Measurements from ENCODE around the gene MARCHF9.

The MARCHF9 gene

DNA sequence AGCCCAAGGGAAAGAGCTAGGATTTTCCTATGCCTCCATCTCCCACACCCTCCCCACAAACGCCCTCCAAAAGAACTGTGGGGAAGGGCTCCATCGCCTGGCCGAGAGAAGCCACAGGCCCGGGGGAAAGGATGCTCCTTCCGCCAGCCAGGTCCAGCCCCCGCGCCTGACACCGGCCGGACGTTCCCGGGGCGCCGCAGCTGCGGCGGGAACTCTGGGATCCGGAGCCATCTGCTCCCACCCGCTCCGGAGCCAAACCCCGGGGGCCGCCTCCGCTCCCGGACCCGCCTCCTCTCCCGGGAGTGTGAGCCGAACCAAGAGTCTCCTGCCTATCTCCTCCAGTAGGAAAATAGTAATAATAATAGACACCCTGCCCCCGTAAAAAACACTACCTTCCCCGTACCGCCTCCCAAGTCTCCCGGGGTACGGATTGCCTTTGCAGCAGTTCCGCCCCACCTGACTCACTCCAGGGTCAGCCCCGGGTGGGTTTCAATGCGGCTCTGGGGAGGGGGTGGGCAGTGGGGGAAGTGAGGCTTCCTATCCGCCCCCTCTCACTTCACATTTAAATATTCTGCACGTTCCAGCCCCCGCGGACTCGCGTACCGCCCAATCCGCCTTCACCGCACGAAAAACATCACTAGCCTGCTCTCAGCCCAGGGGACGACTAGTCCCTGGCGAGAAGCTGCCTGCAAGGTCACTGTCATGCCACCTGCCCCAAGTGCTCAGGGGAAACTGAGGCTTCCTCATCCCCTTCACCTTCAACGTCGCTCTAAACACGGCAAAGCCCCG, 18.8 kb upstream of the MARCHF9 start:
- TF ChIP-seq, protein P1, sequence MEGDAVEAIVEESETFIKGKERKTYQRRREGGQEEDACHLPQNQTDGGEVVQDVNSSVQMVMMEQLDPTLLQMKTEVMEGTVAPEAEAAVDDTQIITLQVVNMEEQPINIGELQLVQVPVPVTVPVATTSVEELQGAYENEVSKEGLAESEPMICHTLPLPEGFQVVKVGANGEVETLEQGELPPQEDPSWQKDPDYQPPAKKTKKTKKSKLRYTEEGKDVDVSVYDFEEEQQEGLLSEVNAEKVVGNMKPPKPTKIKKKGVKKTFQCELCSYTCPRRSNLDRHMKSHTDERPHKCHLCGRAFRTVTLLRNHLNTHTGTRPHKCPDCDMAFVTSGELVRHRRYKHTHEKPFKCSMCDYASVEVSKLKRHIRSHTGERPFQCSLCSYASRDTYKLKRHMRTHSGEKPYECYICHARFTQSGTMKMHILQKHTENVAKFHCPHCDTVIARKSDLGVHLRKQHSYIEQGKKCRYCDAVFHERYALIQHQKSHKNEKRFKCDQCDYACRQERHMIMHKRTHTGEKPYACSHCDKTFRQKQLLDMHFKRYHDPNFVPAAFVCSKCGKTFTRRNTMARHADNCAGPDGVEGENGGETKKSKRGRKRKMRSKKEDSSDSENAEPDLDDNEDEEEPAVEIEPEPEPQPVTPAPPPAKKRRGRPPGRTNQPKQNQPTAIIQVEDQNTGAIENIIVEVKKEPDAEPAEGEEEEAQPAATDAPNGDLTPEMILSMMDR (IDR thresholded peaks at IDR 0.05; ENCODE audit: control insufficient read depth, extremely low read depth, insufficient read depth), result 0 out of 2 replicates have a peak, but pooled peaks have one; percentile 24
- no peak for DNase-seq (ENCODE audit: low read depth)
- H3K4me3 ChIP-seq (ENCODE audit: low read depth, low read length), result no peak overlapping the region

DNA sequence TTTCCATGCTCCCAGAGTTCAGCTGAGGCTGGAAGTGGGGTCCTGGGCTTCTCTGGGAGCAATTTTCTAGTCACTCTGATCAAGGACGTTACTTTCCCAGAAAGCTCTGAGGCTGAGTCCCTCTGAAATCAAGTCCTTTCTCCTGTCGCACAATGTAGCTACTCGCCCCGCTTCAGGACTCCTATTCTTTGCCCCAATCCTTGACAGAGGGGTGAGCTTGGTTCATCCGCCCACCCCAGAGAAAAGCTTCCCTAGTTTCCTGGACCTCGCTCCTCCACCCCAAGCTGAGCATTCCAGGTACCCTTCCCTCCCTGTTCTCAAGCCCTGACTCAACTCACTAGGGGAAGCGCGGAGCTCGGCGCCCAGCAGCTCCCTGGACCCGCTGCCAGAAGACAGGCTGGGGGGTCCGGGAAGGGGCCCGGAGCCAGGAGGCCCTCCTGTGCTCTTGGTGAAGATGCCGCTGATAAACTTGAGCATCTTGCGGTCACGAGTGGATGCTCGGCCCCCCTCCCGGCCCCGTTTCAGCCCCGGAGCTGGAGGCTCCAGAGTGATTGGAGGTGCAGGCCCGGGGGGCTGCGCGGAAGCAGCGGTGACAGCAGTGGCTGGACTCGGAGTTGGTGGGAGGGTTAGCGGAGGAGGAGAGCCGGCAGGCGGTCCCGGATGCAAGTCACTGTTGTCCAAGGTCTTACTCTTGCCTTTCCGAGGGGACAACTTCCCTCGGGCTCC, 18.0 kb upstream of the MARCHF9 start:
- no peak for DNase-seq (ENCODE audit: low read depth)
- H3K4me3 ChIP-seq (ENCODE audit: low read depth, low read length), result no peak overlapping the region
- TF ChIP-seq, protein P1 (IDR thresholded peaks at IDR 0.05; ENCODE audit: control insufficient read depth, extremely low read depth, insufficient read depth), result no peak

DNA sequence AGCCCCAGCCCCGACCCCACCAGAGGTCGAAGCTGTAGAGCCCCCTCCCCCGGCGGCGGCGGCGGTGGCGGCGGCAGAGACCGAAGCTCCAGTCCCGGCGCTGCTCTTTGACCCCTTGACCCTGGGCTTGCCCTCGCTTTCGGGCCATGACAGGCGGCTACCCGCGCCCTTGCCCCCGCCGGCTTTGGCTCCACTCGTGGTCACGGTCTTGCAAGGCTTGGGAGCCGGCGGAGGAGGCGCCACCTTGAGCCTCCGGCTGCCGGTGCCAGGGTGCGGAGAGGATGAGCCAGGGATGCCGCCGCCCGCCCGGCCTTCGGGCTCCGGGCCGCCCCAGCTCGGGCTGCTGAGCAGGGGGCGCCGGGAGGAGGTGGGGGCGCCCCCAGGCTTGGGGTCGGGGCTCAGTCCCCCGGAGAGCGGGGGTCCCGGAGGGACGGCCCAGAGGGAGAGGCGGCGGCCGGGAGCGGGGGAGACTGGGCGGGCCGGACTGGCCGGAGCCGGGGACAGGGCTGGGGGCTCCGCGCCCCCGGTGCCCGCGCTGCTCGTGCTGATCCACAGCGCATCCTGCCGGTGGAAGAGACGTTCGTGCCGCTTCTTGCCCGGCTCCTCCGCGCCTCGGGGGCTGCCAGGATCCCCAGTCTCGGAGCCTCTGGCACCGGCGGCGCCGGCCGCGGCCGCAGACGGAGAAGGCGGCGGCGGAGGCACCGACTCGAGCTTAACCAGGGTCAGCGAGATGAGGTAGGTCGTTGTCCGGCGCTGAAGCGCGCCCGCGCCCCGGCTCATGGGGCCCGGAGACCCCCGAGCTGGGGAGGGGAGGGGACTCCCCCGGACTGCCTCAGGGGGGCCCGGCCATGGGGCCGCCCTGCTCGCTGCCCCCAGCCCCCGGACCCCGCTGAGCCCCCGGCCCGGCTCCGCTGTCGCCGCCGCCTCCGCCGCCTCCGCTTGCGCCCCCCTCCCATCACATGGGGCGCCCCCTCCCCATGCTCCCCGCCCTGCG, 17.1 kb upstream of the MARCHF9 start:
- no peak for DNase-seq (ENCODE audit: low read depth)
- H3K4me3 ChIP-seq (ENCODE audit: low read depth, low read length), result no peak overlapping the region
- TF ChIP-seq, protein P1 (IDR thresholded peaks at IDR 0.05; ENCODE audit: control insufficient read depth, extremely low read depth, insufficient read depth), result peak; percentile 32; the same call in 1 of the 2 replicates

- no peak for DNase-seq (ENCODE audit: low read depth)
- TF ChIP-seq, protein P1 (IDR thresholded peaks at IDR 0.05; ENCODE audit: control insufficient read depth, extremely low read depth, insufficient read depth), result no peak
- H3K4me3 ChIP-seq (ENCODE audit: low read depth, low read length), result no peak within 1 kb of the TSS
Measured at GRCh38 chr12:57738661-57739237, 16.2 kb upstream of the MARCHF9 start, which contains the start of gene AGAP2. AGAP2 (minus strand) TSS chr12:57738742; CDS start chr12:57738246, 496 bp downstream.

GRCh38 chr12:57739387-57739786, 15.5 kb upstream of the MARCHF9 start:
- no peak overlapping the region for H3K4me3 ChIP-seq (ENCODE audit: low read depth, low read length)
- TF ChIP-seq, protein P1 (IDR thresholded peaks at IDR 0.05; ENCODE audit: control insufficient read depth, extremely low read depth, insufficient read depth), result no peak
- DNase-seq (ENCODE audit: low read depth), result no peak

All from LNCaP clone FGC (cell line).